Measurements from ENCODE around the gene TNFAIP2.

GRCh38 chr14:103111232-103111868 is 11.9 kb upstream of the TNFAIP2 start:
- TF ChIP-seq HMG20B (CRISPR knock-in tag; IDR thresholded peaks at IDR 0.05) (no peak), CTCF (IDR thresholded peaks at IDR 0.05 in 2 of 3, conservative IDR thresholded peaks at IDR 0.05 in 1 of 3; ENCODE audit: insufficient read depth in 2 of 3, low read depth in 1 of 3, low read length in 3 of 3) (no peak), ZHX1 (conservative IDR thresholded peaks at IDR 0.05; ENCODE audit: low read length) (no peak), RFX5 (IDR thresholded peaks at IDR 0.05; ENCODE audit: low read depth, low read length) (no peak), REST (IDR thresholded peaks at IDR 0.05; ENCODE audit: borderline replicate concordance) (no peak), REST (CRISPR knock-in tag; IDR thresholded peaks at IDR 0.05; ENCODE audit: low read depth) (no peak), NFE2L1 (tag; IDR thresholded peaks at IDR 0.05; ENCODE audit: borderline replicate concordance, low read depth) (no peak), EWSR1 (IDR thresholded peaks at IDR 0.05; ENCODE audit: borderline replicate concordance, low read depth, partially characterized antibody) (no peak), ZC3H11A (IDR thresholded peaks at IDR 0.05; ENCODE audit: low read depth, low read length) (no peak), KDM1A (IDR thresholded peaks at IDR 0.05) (no peak)

Data from K562 (cell line).